GM18870 (cell line): ENCODE results near the gene RFX2.

ENCODE experiments used
- ATAC-seq: cut with Tn5 transposase; IDR thresholded peaks from one replicate; pipeline ENCODE4 v1.9.1; 2021; ENCODE audit warnings: moderate library complexity; ENCODE audit not compliant: unreplicated experiment

The RFX2 gene

GRCh38 chr19:5959260-5960004, 150.9 kb downstream of the RFX2 start:
- ATAC-seq = no peak

GRCh38 chr19:5958851-5959122, 151.5 kb downstream of the RFX2 start:
- ATAC-seq = no peak

GRCh38 chr19:5958074-5958850, 152.0 kb downstream of the RFX2 start:
- no peak for ATAC-seq

- no peak for ATAC-seq
Measured at GRCh38 chr19:5957170-5957569, 153.1 kb downstream of the RFX2 start.

GRCh38 chr19:5956728-5957127, 153.6 kb downstream of the RFX2 start:
- ATAC-seq = no peak

- no peak for ATAC-seq
Measured at GRCh38 chr19:5956323-5956722, 154.0 kb downstream of the RFX2 start.

- ATAC-seq = no peak
Measured at GRCh38 chr19:5955636-5955935, 154.7 kb downstream of the RFX2 start.

GRCh38 chr19:5954293-5954692, 156.0 kb downstream of the RFX2 start:
- ATAC-seq = no peak

- ATAC-seq = no peak
Measured at GRCh38 chr19:5953680-5954213, 156.6 kb downstream of the RFX2 start.

- ATAC-seq = no peak
Measured at GRCh38 chr19:5953030-5953589, 157.2 kb downstream of the RFX2 start.

- no peak for ATAC-seq
Measured at GRCh38 chr19:5952193-5953029, 157.9 kb downstream of the RFX2 start.

GRCh38 chr19:5951338-5951861, 158.9 kb downstream of the RFX2 start:
- ATAC-seq = no peak

- ATAC-seq = no peak
Measured at GRCh38 chr19:5950741-5951140, 159.6 kb downstream of the RFX2 start.

GRCh38 chr19:5949792-5950305, 160.5 kb downstream of the RFX2 start:
- no peak for ATAC-seq

- ATAC-seq = no peak
Measured at GRCh38 chr19:5948752-5949564, 161.3 kb downstream of the RFX2 start.

- ATAC-seq = no peak
Measured at GRCh38 chr19:5947435-5947834, 162.9 kb downstream of the RFX2 start.

- no peak for ATAC-seq
Measured at GRCh38 chr19:5943623-5944022, 166.7 kb downstream of the RFX2 start.
